Upper lobe of left lung (tissue), 4 donors: Measurements from ENCODE around the gene PIGBOS1.

Experiments
- CTCF ChIP-seq, 6 experiments: fragments of 450-650 bp in 4 of 6; fragments of 200-600 bp in 2 of 6; sonication (generic) in 2 of 6; IDR thresholded peaks; one replicate each; pipeline ENCODE4 v1.5.1; 2016 to 2019; ENCODE audit warnings: antibody characterized with exemption in 6 of 6
- EP300 ChIP-seq, 4 donors: sonication (generic); formaldehyde crosslinking; IDR thresholded peaks; one replicate each; pipeline ENCODE4 v1.5.1; 2017; ENCODE audit warnings: antibody characterized with exemption in 4 of 4, control low read depth in 2 of 4
- POLR2A ChIP-seq, 4 donors: fragments of 450-650 bp; IDR thresholded peaks; one replicate each; pipeline ENCODE4 v1.5.1; 2016 to 2017; ENCODE audit warnings: antibody characterized with exemption in 4 of 4, mild to moderate bottlenecking in 2 of 4
- POLR2AphosphoS5 ChIP-seq, 2 donors: sonication (generic); formaldehyde crosslinking; IDR thresholded peaks; one replicate each; pipeline ENCODE4 v1.5.1; 2017; ENCODE audit warnings: antibody characterized with exemption in 2 of 2

- TF ChIP-seq CTCF (IDR thresholded peaks at IDR 0.05) (no peak), POLR2A (IDR thresholded peaks at IDR 0.05) (no peak), POLR2AphosphoS5 (IDR thresholded peaks at IDR 0.05) (no peak), EP300 (IDR thresholded peaks at IDR 0.05) (no peak)
These were observed 43.7 kb upstream of the PIGBOS1 start for GRCh38 chr15:55362641-55363040.
